ENCODE measurements around the gene LRMDA. TPM values are rescaled to one million over a fixed set of nuclear protein-coding genes. Genes with fewer than 3 reads are reported as not detected.
A peak's percentile ranks its signal among the peaks of the same experiment; 100 is the strongest.

LRMDA gene
- total RNA-seq, 1 donor from 2014 or later, result 29.9 TPM

GRCh38 chr10:76252733-76253132, 821.3 kb downstream of the LRMDA start:
- Histone ChIP-seq H3K36me3 (no peaks in the 10 kb centered on the region), H3K9me3 (no peaks in the 10 kb centered on the region), H3K4me1 (peaks cover 8% of the 10 kb centered on the region), H3K4me3 (no peak overlapping the region), H3K27me3 (ENCODE audit: low read depth) (no peaks in the 10 kb centered on the region), H3K27ac (no peak overlapping the region)
- no peak for ATAC-seq
- intact Hi-C loops (cut with DNase I), result no loop called here
- DNase-seq, result no peak
- no peak for TF ChIP-seq CTCF (IDR thresholded peaks at IDR 0.05)

- ATAC-seq (no peak), DNase-seq (no peak)
- no peak overlapping the region for H3K27ac ChIP-seq
- H3K4me1 ChIP-seq, result peaks cover 8% of the 10 kb centered on the region
- H3K27me3 ChIP-seq (ENCODE audit: low read depth), result no peaks in the 10 kb centered on the region
- intact Hi-C loops (cut with DNase I), result no loop called here
- TF ChIP-seq CTCF (IDR thresholded peaks at IDR 0.05), result no peak
- no peak overlapping the region for H3K4me3 ChIP-seq
- H3K36me3 ChIP-seq, result no peaks in the 10 kb centered on the region
- peaks cover 5% of the 10 kb centered on the region for H3K9me3 ChIP-seq
These were observed 823.8 kb downstream of the LRMDA start for GRCh38 chr10:76255241-76255640.

- Histone ChIP-seq H3K4me3 (no peak overlapping the region), H3K27ac (no peak overlapping the region), H3K36me3 (no peaks in the 10 kb centered on the region), H3K27me3 (ENCODE audit: low read depth) (no peaks in the 10 kb centered on the region), H3K4me1 (no peaks in the 10 kb centered on the region), H3K9me3 (peaks cover 11% of the 10 kb centered on the region)
- no peak for DNase-seq
- peak; percentile 49 to 58 for ATAC-seq
- intact Hi-C loops (cut with DNase I), result no loop called here
- TF ChIP-seq CTCF (IDR thresholded peaks at IDR 0.05), result no peak
These were observed 826.4 kb downstream of the LRMDA start for GRCh38 chr10:76257816-76258215.

- TF ChIP-seq CTCF (IDR thresholded peaks at IDR 0.05), result no peak
- Histone ChIP-seq H3K9me3 (peaks cover 3% of the 10 kb centered on the region), H3K36me3 (no peaks in the 10 kb centered on the region), H3K27ac (no peak overlapping the region), H3K27me3 (ENCODE audit: low read depth) (no peaks in the 10 kb centered on the region), H3K4me1 (no peaks in the 10 kb centered on the region), H3K4me3 (no peak overlapping the region)
- intact Hi-C loops (cut with DNase I), result no loop called here
- no peak for ATAC-seq
- no peak for DNase-seq
These were observed 834.2 kb downstream of the LRMDA start for GRCh38 chr10:76265441-76266113.

- intact Hi-C loops (cut with DNase I), result no loop called here
- ATAC-seq, result no peak
- no peaks in the 10 kb centered on the region for H3K4me1 ChIP-seq
- no peak overlapping the region for H3K4me3 ChIP-seq
- H3K27me3 ChIP-seq (ENCODE audit: low read depth), result no peaks in the 10 kb centered on the region
- H3K27ac ChIP-seq, result no peak overlapping the region
- no peaks in the 10 kb centered on the region for H3K9me3 ChIP-seq
- DNase-seq, result no peak
- no peak for TF ChIP-seq CTCF (IDR thresholded peaks at IDR 0.05)
- H3K36me3 ChIP-seq, result no peaks in the 10 kb centered on the region
These were observed 837.1 kb downstream of the LRMDA start for GRCh38 chr10:76268530-76268929.
